Measurements from ENCODE around the gene RPS5.

Gene RPS5

GRCh38 chr19:58407658-58408151, 20.6 kb downstream of the RPS5 start:
- no peak for DNase-seq

- DNase-seq: peak; percentile 95
These were observed 21.3 kb downstream of the RPS5 start, which contains the start of gene ZNF584 for GRCh38 chr19:58408152-58409009. Gene ZNF584 (plus strand): TSS chr19:58408649. CDS start chr19:58409148, 499 bp downstream.

GRCh38 chr19:58409010-58409790, 22.1 kb downstream of the RPS5 start:
- DNase-seq: no peak

- no peak for DNase-seq
These were observed 29.5 kb downstream of the RPS5 start for GRCh38 chr19:58416604-58417003.

- DNase-seq: no peak
These were observed 30.0 kb downstream of the RPS5 start for GRCh38 chr19:58417071-58417470.

GRCh38 chr19:58428617-58429016, 41.5 kb downstream of the RPS5 start:
- no peak for DNase-seq

- DNase-seq: no peak
These were observed 42.7 kb downstream of the RPS5 start for GRCh38 chr19:58429745-58430144.

GRCh38 chr19:58434217-58434616, 47.1 kb downstream of the RPS5 start:
- DNase-seq: no peak

GRCh38 chr19:58439576-58440554, 52.8 kb downstream of the RPS5 start, which contains the start of gene ZNF132:
Gene ZNF132 (minus strand): TSS chr19:58440153. CDS start chr19:58439821, 332 bp downstream.
- DNase-seq: peak; percentile 99

GRCh38 chr19:58440556-58440955, 53.5 kb downstream of the RPS5 start:
- no peak for DNase-seq

GRCh38 chr19:58442986-58443385, 55.9 kb downstream of the RPS5 start:
- peak; percentile 2 for DNase-seq
